ENCODE measurements around the gene SDK1. TPM values are rescaled to one million over a fixed set of nuclear protein-coding genes. Genes with fewer than 3 reads are reported as not detected.

Gene SDK1
- total and polyA plus RNA-seq, 10 of the 15 experiments (the other 5 are each of a cell fraction or from before 2014, with no cell fraction given) = 0.14 to 0.33 TPM; not detected in 8

- H3K4me1 ChIP-seq (ENCODE audit: control insufficient read depth, insufficient read depth, low read length) = no peaks in the 10 kb centered on the region
- H3K27me3 ChIP-seq (replicated peaks in 1 of 2; ENCODE audit: control insufficient read depth in 2 of 2, insufficient read depth in 2 of 2, low read length in 1 of 2) = no peaks in the 10 kb centered on the region
- no peaks in the 10 kb centered on the region; the same call in 2 of the 3 replicates for H3K9me3 ChIP-seq (replicated peaks; ENCODE audit: control insufficient read depth, insufficient read depth, low read length)
- H3K79me2 ChIP-seq (ENCODE audit: control insufficient read depth, insufficient read depth, low read length) = no peaks in the 10 kb centered on the region
- no peak overlapping the region for H2AFZ ChIP-seq (ENCODE audit: control insufficient read depth, low read depth, low read length)
- SMC1A ChIA-PET (ENCODE audit: uncharacterized antibody, unreplicated experiment) = interaction anchor here (0.6 kb wide), 1 partner anchor 11 kb away, joined by 4 read pairs; no protein-coding TSS in a partner anchor
- no peak for ATAC-seq
- TF ChIP-seq ZBTB4 (CRISPR knock-in tag; IDR thresholded peaks at IDR 0.05) (no peak), TCF3 (IDR thresholded peaks at IDR 0.05; ENCODE audit: borderline replicate concordance, insufficient read depth, low read depth, low read length) (no peak), ATF2 (IDR thresholded peaks at IDR 0.05; ENCODE audit: low read length) (no peak), RAD51 (IDR thresholded peaks at IDR 0.05) (no peak), ATF7 (IDR thresholded peaks at IDR 0.05; ENCODE audit: low read depth) (no peak), NR2C2 (IDR thresholded peaks at IDR 0.05; ENCODE audit: borderline replicate concordance, control insufficient read depth, insufficient read length, low read depth) (no peak)
- DNase-seq (ENCODE audit: low read depth, low spot score) = no peak
- no peak overlapping the region for H3K4me2 ChIP-seq (ENCODE audit: control insufficient read depth, insufficient read depth)
- POLR2A ChIA-PET = no interaction called here
- 13% methylated on average over 4 of the region's 4 CpGs for WGBS (ENCODE audit: insufficient coverage, insufficient replicate concordance, low lambda C conversion rate, missing lambda C conversion rate)
- CTCF ChIA-PET = no interaction called here
- H3K36me3 ChIP-seq (ENCODE audit: control insufficient read depth in 2 of 2, insufficient read depth in 2 of 2, low read length in 1 of 2) = no peaks in the 10 kb centered on the region
- H3K9ac ChIP-seq (ENCODE audit: control insufficient read depth, insufficient read depth, low read length) = no peak overlapping the region
- no peak overlapping the region for H3K4me3 ChIP-seq
- no TSS peak for BruUV-seq (replicated peaks)
- H3K27ac ChIP-seq (ENCODE audit: control insufficient read depth, insufficient read depth) = no peak overlapping the region
- in situ Hi-C loops (cut with MboI) = no loop called here
- intact Hi-C loops (cut with micrococcal nuclease; ENCODE audit: unreplicated experiment) = no loop called here
- no peak for FAIRE-seq
- no peaks in the 10 kb centered on the region for H4K20me1 ChIP-seq (ENCODE audit: control insufficient read depth, insufficient read depth)
- RAD21 ChIA-PET (ENCODE audit: unreplicated experiment) = no interaction called here
Observed at GRCh38 chr7:3968234-3968633, 667.2 kb downstream of the SDK1 start.

Data from GM12878 (cell line).